ENCODE results near the gene SLC11A2. TPM values are rescaled to one million over a fixed set of nuclear protein-coding genes. Genes with fewer than 3 reads are reported as not detected.

Gene SLC11A2
- 10 to 100 TPM in 11 of 12 donors, not detected in 1; 20.0 to 37.3 (median 25.5) TPM for polyA plus RNA-seq (ENCODE audit: insufficient read length in 12 of 12)
- long read RNA-seq, donor 1, full-length matches to known transcripts = 5 of 5 reads
- long read RNA-seq, donor 1, partial matches to known transcripts = 0 of 5 reads
- long read RNA-seq, donor 1, other reads (novel, unspliced or antisense) = 0 of 5 reads
- long read RNA-seq, donor 2, full-length matches to known transcripts = 6 of 6 reads
- long read RNA-seq, donor 2, partial matches to known transcripts = 0 of 6 reads
- long read RNA-seq, donor 2, other reads (novel, unspliced or antisense) = 0 of 6 reads
- long read RNA-seq, donor 3, full-length matches to known transcripts = 1 of 1 reads
- long read RNA-seq, donor 3, partial matches to known transcripts = 0 of 1 reads
- long read RNA-seq, donor 3, other reads (novel, unspliced or antisense) = 0 of 1 reads
- long read RNA-seq, donor 4, partial matches to known transcripts = 0 of 1 reads
- long read RNA-seq, donor 4, other reads (novel, unspliced or antisense) = 0 of 1 reads
- long read RNA-seq, donor 5 = 0 reads
- long read RNA-seq, donor 6, partial matches to known transcripts = 0 of 2 reads
- long read RNA-seq, donor 6, other reads (novel, unspliced or antisense) = 0 of 2 reads
- long read RNA-seq, donor 7, full-length matches to known transcripts = 2 of 2 reads
- long read RNA-seq, donor 7, partial matches to known transcripts = 0 of 2 reads
- long read RNA-seq, donor 7, other reads (novel, unspliced or antisense) = 0 of 2 reads
- long read RNA-seq, donor 8, full-length matches to known transcripts = 3 of 3 reads
- long read RNA-seq, donor 8, partial matches to known transcripts = 0 of 3 reads
- long read RNA-seq, donor 8, other reads (novel, unspliced or antisense) = 0 of 3 reads
- long read RNA-seq, donor 9, full-length matches to known transcripts = 1 of 1 reads
- long read RNA-seq, donor 9, partial matches to known transcripts = 0 of 1 reads
- long read RNA-seq, donor 9, other reads (novel, unspliced or antisense) = 0 of 1 reads
- long read RNA-seq, donor 10 = 0 reads
- long read RNA-seq, donor 11, full-length matches to known transcripts = 2 of 2 reads
- long read RNA-seq, donor 11, partial matches to known transcripts = 0 of 2 reads
- long read RNA-seq, donor 11, other reads (novel, unspliced or antisense) = 0 of 2 reads

DNA sequence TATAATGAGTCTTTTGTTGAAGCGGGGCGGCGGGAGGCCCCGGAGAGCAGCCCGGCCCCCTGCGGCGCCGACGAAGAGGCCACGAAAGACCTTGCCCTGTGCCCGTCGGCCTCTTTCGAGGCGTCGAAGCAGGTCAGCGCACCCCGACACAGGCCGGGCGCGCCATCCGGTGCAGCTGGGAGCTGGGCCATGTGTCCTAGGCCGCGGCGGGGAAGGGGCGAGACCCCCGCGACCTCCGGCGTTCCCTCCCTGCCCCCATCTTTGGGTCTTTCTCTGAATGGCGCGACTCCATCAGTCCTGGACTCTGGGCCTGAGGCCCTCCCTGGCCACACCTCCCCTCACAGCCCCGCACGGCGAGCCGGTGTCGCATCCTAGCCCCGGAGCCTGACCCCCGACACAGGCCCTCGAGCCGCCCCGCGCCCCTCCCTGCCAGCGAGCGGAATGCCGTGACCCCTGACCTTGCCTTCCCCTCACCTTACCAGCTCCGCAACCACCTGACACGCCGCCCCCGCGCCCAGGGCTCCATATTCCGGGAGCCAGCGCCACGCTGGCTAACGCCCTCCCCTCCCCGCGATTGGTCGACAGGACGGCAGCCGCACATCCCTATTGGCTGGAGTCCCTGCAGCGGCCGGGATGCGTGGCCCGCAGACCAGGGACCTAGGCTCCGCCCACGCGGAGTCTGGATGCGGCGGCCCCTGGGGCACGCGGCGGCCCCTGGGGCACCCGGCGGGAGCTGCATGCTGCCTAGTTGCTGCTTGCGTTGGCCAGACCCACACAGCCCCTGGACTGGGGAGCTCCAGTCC, at the start of gene SLC11A2:
Gene SLC11A2, minus strand, starts transcription at position 549 of the 803 bp plus-strand sequence. CDS start 15,656 bp downstream, outside the sequence.
- DNase-seq = peak; percentile 94

DNA sequence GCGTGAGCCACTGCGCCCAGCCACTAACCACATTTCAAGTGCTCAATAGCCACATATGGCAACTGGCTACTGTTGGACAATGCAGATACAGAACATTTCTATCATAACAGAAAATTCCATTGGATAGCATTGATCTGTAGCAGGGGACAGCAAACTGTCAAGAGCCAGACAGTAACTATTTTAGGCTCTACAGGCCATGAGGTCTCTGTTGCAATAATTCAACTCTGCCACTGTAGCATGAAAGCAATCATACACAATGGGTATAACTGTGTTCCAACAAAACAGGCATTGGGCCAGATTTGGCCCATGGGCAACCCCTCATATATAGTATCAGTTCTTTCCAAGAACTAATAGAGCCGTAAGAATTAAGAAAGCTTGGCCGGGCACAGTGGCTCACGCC, 49.2 kb upstream of the SLC11A2 start:
- DNase-seq = no peak

DNA sequence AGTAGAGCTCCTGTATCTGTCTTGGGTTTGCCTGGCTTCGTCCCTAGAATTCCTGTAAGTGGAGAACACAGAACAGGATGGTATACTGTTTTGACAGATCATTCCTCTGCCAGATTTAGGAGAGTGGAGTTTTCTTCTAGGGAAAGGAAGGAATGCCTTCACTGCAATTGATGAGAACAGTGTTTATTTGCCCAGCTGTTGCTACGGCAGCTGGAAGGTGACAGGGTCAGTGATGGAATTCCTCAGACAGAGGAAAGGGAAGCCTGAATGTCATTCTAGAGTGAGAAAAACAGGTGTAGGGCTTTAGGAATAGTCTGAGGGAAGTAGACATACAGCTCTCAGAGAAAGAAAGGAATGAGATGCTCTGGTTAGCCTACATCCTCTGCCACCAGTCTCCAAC, 45.5 kb upstream of the SLC11A2 start:
- DNase-seq = no peak

DNA sequence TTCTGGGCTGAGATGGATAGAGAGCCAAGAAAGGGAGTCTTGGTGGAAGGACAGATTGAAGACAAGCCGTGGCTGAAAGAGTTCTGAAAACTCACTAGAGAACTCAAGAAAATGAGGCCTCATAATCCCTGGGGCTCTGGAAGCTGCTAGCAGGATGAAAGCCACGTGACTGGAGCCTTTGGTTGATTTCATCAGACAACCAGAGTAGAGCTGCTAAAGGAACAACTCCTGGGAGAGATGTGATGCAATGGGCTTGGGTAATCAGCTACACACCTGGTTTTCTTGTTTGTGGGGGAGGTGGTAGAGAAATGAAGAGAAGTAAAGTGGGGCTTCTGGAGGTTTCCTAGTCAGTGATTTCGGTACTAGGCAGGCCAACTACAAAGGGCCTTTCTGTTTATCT, 43.8 kb upstream of the SLC11A2 start:
- DNase-seq = no peak

DNA sequence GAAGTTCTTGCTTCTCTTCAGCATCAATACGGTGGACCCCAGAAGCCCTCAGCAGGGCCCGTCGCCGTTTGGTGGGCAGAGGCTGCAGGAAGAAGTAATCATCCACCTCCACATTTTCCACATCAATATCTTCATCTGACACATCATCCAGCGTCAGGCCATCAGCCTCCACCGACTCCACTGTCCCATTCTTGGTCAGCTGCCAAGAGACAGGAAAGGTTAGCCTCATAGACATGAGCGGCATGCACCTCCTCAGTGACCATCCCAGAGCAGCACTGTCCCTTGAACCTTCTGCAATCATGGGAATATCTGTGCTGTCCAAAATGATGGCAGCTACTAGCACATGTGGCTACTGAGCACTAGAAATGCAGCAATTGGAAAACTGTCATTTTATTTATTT, 41.6 kb upstream of the SLC11A2 start:
- DNase-seq = no peak

DNA sequence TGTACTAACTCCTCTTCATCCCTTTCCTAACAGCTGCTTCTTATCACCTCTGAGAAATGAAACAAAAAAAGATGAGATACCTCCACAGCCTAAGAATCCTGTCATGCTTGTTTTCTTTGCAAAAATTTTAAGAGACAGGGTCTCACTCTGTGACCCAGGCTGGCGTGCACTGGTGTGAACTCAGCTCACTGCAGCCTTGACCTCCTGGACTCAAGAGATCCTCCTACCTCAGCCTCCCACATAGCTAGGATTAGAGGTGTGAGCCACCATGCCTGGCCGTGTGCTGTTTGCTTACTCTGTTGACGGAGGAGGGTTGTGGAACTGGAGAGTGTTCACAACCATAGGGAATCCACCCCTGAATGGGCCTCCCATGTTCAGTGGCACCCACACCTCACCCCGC, 41.0 kb upstream of the SLC11A2 start:
- DNase-seq = no peak

DNA sequence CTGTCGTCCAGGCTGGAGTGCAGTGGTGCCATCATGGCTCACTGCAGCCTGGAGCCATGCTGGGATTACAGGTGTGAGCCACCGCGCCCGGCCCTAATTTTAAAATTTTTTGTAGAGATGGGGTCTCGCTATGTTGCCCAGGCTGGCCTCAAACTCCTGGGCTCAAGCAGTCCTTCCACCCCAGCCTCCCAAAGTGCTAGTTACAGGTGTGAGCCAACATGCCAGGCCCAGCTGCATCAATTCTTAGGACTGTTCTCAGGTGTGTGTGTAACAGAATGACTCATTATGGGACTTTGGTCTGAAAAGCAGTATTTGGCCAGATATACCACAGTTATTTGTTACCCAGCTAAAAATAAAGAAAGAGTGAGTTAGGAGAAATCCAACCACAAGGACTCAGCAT, 39.3 kb upstream of the SLC11A2 start:
- DNase-seq = no peak

DNA sequence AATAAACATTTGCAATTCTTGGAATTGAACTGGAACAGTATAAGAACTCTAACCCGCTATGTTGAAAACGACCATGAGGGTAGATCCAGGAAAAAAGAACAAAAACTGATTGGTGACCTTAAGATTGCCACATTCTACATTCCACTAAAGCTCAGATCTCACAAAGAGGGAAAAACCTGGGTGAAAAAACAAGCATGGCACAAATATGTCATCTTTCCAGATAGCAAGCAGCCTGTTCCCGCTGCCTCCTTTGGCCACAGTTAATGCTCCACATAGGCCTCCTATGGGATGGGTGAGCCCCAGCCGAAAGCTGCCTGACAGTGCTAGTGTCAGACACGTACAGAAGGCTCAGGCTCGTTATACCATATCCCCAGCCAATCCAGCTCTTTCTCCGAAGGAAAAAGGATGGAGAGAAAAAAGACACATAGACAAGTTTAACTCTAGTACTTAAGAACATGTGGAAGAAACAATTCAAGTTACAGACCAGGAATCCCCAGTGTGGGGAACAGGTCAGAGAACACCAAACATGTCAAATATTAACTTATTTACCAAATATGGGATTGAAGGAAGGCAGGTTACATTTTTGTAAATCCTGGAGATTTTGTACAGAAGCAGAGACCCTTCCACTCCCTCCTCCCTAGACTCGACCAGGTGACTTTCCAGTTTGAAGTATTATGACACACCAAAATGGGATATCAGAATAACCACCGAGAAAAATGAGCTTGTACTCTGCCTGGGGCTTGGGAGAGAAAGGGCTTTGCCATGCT, 36.6 kb upstream of the SLC11A2 start:
- no peak for DNase-seq

DNA sequence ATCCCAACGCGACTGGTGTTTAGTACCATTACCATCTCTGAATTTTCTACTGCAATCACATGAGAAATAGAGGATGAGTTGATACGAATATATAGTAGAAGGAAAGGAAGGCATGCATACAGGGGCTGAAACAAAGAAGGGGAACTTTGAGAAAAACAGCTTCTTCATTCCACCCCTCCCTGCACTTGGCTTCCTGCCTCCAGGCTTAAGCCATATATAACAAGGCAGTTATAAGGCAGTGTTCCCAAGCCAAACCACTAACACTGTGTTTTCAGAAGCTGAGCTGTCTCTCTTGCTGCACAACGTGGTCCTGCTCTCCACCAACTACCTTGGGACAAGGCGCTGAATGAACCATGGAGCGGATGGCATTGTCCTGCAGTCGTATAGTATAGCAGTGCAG, 32.9 kb upstream of the SLC11A2 start:
- no peak for DNase-seq

DNA sequence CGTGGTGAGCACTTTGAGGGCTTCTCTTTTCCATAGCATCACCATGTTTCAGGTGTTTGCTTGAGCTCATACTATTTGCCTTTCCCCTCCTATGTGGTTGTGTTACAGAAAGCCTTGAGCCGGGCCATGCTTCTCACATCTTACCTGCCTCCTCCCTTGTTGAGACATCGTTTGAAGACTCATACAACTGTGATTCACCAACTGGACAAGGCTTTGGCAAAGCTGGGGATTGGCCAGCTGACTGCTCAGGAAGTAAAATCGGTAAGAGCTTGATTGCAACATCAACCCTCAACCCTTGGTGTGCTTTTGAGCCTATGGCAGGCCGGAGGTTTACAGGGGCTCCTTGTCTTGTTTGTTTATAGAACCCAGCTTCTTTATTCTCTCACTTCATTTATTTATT, 30.1 kb upstream of the SLC11A2 start:
- DNase-seq = no peak

DNA sequence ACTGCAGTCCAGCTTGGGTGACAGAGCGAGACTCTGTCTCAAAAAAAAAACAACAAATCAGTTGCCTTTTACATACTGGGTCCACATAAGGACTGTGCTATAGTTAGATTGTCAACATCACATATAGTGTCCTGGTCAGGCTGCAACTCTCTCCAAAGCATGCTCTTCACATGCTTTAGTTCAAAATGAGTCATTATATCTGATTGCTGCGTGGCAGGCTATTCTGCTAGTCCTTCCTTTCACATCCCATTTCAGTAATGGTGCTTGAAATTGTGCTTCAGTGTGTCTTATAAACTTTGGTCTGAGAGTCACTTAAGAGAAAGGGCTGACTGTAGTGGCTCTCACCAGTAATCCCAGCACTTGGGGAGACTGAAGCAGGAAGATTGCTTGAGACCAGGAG, 28.9 kb upstream of the SLC11A2 start:
- no peak for DNase-seq

DNA sequence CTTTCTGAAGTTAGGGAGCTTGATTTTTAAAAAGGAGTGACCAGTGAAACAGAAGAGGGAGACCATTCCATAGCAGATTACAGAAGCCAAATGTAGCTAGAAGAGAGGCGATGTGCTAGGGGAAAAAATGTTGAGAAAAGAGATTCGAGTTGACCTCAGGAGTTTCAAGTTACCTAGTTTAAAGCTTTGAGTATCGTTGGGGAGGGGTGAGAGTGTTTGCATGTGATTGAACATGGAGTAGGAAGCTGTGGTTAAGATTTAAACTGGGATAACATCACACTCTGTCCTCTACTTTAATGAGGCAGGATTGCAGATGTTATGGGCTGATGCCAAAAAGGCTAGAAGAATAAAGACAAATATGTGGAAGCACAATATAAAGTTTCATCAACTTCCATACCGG, 25.6 kb upstream of the SLC11A2 start:
- no peak for DNase-seq

DNA sequence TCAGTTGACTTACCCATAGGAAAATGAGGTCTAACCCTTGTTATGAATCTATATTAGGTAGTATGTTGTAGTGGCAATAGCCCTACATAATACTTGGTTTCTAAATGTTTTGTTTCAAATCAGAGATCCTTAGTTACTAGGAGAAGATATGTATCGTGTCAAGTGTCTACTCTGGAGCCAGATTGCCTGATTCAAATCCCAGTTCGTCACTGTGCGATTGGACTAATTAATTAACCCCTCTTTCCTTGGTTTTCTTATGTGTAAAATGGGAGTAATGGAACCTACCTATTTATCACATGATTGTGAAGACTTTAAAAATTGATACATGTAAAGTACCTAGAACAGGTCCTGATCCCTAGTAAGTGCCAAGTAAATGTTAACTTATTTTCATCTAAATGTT, 23.3 kb upstream of the SLC11A2 start:
- no peak for DNase-seq

DNA sequence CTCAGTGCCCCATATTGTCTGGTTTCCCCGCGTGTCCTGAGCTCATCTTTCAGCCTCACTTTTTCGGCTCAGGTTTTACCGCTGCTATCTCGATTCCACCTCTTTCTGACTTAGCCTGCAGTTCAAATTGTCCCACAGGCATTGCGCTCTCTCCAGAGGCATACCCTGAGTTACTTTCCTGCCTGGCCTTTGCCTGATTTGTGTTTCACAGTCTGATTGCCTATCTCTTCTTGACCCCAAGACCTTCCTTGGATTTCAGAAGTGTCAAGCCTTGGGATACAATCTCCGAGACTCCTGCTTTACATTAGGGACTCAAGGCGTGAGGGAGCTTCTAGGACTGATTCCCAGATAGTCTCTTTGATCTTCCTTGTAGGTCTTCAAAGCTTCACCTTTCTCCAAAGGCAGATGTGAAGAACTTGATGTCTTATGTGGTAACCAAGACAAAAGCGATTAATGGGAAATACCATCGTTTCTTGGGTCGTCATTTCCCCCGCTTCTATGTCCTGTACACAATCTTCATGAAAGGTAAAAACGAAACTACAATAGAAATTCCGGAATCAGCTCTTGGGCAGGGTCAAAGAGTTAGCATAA, 22.6 kb upstream of the SLC11A2 start:
- no peak for DNase-seq

DNA sequence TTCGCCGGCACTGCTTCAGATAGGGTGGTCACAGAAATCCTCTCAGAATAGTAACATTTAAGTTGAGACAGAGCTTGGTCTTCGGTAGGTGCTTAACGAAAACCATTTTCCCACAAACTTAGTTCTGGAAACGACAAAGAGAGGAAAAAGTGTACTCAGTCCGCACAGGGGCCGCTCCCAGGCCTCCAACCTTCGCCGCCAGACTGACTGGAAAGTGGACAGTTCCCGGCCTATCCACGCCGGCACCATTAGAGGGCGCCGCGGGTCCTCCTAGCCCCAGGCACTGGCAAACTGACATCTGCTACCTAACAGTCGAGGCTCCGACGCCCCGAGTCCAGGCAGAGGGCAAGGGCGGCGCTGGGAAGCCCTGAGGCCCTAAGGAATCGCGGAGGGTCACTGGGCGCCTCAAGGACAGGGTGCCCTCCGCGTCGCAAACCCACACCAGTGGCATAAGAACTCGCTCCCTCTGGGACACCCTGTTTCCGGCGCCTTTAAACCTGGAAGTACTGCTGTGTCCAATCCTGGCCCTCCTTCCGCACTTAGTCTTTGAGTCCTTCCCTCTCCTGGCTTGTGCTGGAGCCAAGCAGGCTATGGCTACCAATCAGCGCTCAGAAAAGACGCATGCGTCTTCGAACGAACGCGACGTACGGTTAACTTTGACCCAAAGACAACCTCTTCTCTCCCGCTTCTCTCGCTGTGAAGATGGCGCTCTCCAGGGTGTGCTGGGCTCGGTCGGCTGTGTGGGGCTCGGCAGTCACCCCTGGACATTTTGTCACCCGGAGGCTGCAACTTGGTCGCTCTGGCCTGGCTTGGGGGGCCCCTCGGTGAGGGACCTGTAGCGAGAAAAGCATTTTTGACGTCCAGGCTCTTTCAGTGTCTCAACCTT, 21.7 kb upstream of the SLC11A2 start, which contains the start of gene LETMD1:
Gene LETMD1, plus strand, starts transcription at position 673 of the 886 bp plus-strand sequence. Its CDS starts 30 bp downstream, at position 703.
- peak; percentile 98 for DNase-seq

DNA sequence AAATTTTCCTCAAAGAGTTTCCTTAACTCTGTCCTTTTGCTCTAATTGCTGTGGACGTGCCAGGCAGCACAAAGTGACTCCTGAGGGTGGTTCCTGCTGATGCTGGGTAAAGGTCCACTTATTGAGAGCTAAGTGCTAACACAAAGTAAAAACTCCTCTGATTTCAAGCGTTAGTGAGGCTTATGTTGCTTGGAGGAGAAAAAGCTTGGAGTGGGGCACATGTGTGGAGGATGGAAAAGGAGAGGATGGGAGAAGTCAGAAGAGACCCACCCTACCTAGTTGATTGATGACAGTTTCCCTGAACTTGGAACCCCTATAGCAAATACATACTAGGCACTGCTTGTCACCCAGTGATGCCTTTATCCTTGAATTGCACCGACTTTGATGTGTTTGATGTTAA, 10.1 kb upstream of the SLC11A2 start:
- no peak for DNase-seq

DNA sequence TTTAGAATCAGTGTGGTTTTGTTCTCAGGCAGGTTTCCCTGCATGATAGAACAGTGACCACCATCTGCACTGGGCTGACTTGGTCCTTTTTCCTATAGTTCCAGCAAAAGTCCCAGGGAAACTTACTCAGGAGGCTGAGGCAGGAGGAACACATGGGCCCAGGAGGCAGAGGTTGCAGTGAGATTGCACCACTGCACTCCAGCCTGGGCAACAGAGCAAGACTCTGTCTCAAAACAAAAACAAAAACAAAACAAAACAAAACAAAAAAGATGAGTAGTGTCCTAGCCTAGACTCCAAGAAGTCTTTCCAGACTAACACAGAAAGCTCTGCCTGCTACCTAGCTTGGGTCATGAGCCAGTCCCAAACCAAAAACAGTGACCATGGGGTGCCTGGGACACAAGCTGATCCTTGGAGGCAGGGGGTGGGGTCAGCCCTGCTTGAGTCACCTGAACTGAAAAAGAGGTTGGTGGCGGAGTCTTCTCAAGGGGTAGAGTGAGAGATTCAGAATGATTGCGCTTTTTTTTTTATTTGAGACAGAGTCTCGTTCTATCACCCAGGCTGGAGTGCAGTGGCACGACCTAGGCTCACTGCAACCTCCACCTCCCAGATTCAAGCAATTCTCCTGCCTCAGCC, 7.4 kb upstream of the SLC11A2 start:
- no peak for DNase-seq

DNA sequence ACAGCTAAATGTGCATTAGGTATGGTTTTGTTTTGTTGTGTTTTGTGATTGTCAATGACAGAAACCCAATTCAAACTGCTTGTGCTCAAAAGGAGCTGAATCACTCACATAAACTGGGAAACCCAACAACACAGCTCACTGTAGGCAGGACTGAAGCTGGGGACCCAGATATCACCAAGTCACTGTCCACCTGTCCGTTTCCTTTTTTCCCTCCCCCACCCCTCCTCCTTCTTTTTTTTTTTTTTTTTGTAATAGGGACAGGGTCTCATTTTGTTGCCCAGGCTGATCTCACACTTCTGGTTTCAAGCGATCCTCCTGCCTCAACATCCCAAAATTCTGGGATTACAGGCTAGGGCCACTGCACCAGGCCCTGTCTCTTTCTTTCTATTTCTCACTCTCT, 6.9 kb upstream of the SLC11A2 start:
- DNase-seq = no peak

DNA sequence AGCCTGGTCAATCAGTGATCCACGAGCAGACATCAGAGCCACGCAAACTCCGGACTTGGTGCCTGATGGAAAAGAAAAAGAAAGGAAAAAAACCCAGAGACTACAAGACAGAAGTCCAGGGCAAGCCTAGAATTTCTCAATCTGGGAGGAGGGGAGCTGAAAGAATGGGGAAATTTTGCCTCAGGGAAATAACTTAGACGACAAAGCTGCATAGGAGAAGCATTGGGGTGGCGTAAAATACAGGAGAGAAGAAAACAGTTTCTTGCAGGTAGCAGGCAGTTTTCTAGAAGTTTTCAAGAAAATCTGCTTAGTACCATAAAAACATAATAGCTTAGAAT, 2.6 kb upstream of the SLC11A2 start:
- DNase-seq = no peak

Measured in muscle of arm (tissue), 14 donors.